ENCODE measurements around the gene MTOR. TPM values are rescaled to one million over a fixed set of nuclear protein-coding genes. Genes with fewer than 3 reads are reported as not detected.
"Not testable (repeated sequence)": the region's sequence is repeated elsewhere in the genome, so short reads cannot be mapped to it uniquely, and the experiment has no call there.

The MTOR gene
- total RNA-seq, 1 donor from 2014 or later, result 66.3 TPM

GRCh38 chr1:11070876-11071275 lies 191.5 kb downstream of the MTOR start:
- DNase-seq (ENCODE audit: low spot score, unreplicated experiment), result no peak
- peaks cover 27% of the 10 kb centered on the region for H3K36me3 Mint-ChIP-seq (ENCODE audit: insufficient read depth)
- H3K9me3 Mint-ChIP-seq (ENCODE audit: low read depth), result no peaks in the 10 kb centered on the region
- H3K4me3 Mint-ChIP-seq (ENCODE audit: low read depth), result no peak overlapping the region
- TF ChIP-seq CTCF (IDR thresholded peaks at IDR 0.05; ENCODE audit: unreplicated experiment), result no peak
- no peaks in the 10 kb centered on the region for H3K27me3 Mint-ChIP-seq
- peaks cover 2% of the 10 kb centered on the region for H3K4me1 Mint-ChIP-seq (ENCODE audit: low read depth)
- peak overlapping the region; percentile 5 for H3K27ac Mint-ChIP-seq

GRCh38 chr1:11068600-11069473 lies 193.5 kb downstream of the MTOR start:
- Mint-ChIP-seq H3K4me3 (ENCODE audit: low read depth) (no peak overlapping the region), H3K27me3 (no peaks in the 10 kb centered on the region), H3K4me1 (ENCODE audit: low read depth) (peaks cover 2% of the 10 kb centered on the region), H3K9me3 (ENCODE audit: low read depth) (no peaks in the 10 kb centered on the region), H3K27ac (no peak overlapping the region), H3K36me3 (ENCODE audit: insufficient read depth) (peaks cover 35% of the 10 kb centered on the region)
- DNase-seq (ENCODE audit: low spot score, unreplicated experiment), result no peak
- no peak for TF ChIP-seq CTCF (IDR thresholded peaks at IDR 0.05; ENCODE audit: unreplicated experiment)

- Mint-ChIP-seq H3K4me3 (ENCODE audit: low read depth) (no peak overlapping the region), H3K27ac (no peak overlapping the region), H3K27me3 (no peaks in the 10 kb centered on the region), H3K9me3 (ENCODE audit: low read depth) (no peaks in the 10 kb centered on the region), H3K36me3 (ENCODE audit: insufficient read depth) (peaks cover 39% of the 10 kb centered on the region), H3K4me1 (ENCODE audit: low read depth) (peaks cover 2% of the 10 kb centered on the region)
- no peak for DNase-seq (ENCODE audit: low spot score, unreplicated experiment)
- TF ChIP-seq CTCF (IDR thresholded peaks at IDR 0.05; ENCODE audit: unreplicated experiment), result no peak
These were observed 194.4 kb downstream of the MTOR start for GRCh38 chr1:11067716-11068599.

- Mint-ChIP-seq H3K27ac (no peak overlapping the region), H3K36me3 (ENCODE audit: insufficient read depth) (peaks cover 35% of the 10 kb centered on the region), H3K4me1 (ENCODE audit: low read depth) (peaks cover 2% of the 10 kb centered on the region), H3K4me3 (ENCODE audit: low read depth) (no peak overlapping the region), H3K27me3 (no peaks in the 10 kb centered on the region), H3K9me3 (ENCODE audit: low read depth) (no peaks in the 10 kb centered on the region)
- no peak for DNase-seq (ENCODE audit: low spot score, unreplicated experiment)
- TF ChIP-seq CTCF (IDR thresholded peaks at IDR 0.05; ENCODE audit: unreplicated experiment), result no peak
These were observed 196.6 kb downstream of the MTOR start for GRCh38 chr1:11065796-11066195.

- H3K9me3 Mint-ChIP-seq (ENCODE audit: low read depth), result no peaks in the 10 kb centered on the region
- H3K36me3 Mint-ChIP-seq (ENCODE audit: insufficient read depth), result peaks cover 35% of the 10 kb centered on the region
- no peak for TF ChIP-seq CTCF (IDR thresholded peaks at IDR 0.05; ENCODE audit: unreplicated experiment)
These were observed 197.4 kb downstream of the MTOR start for GRCh38 chr1:11064942-11065341.

GRCh38 chr1:11063937-11064537 lies 198.3 kb downstream of the MTOR start:
- H3K9me3 Mint-ChIP-seq (ENCODE audit: low read depth); DNase-seq (ENCODE audit: low spot score, unreplicated experiment); H3K4me3 Mint-ChIP-seq (ENCODE audit: low read depth); H3K4me1 Mint-ChIP-seq (ENCODE audit: low read depth); H3K27me3 Mint-ChIP-seq; H3K27ac Mint-ChIP-seq: not testable (repeated sequence)
- peaks cover 31% of the 10 kb centered on the region for H3K36me3 Mint-ChIP-seq (ENCODE audit: insufficient read depth)

More at GRCh38 chr1:11064942-11065341, 197.4 kb downstream of the MTOR start:
- no peak for DNase-seq (ENCODE audit: low spot score, unreplicated experiment)
- no peak overlapping the region for H3K4me3 Mint-ChIP-seq (ENCODE audit: low read depth)
- H3K4me1 Mint-ChIP-seq (ENCODE audit: low read depth), result peaks cover 6% of the 10 kb centered on the region
- H3K27ac Mint-ChIP-seq, result no peak overlapping the region
- no peaks in the 10 kb centered on the region for H3K27me3 Mint-ChIP-seq

Data from progenitor cell of endocrine pancreas (in vitro differentiated cells).